ENCODE measurements around the gene OR13C4. TPM values are rescaled to one million over a fixed set of nuclear protein-coding genes. Genes with fewer than 3 reads are reported as not detected.

The OR13C4 gene
- total and polyA plus RNA-seq, 2 of the 4 experiments (the other 2 are of a cell fraction): not detected

- H4K91ac ChIP-seq (ENCODE audit: insufficient read depth, low read depth, low read length): no peak overlapping the region
- no peak overlapping the region for H3K56ac ChIP-seq (ENCODE audit: extremely low read depth, insufficient read depth, low read length)
- H2BK120ac ChIP-seq (ENCODE audit: low read depth, low read length): no peak overlapping the region
- no peaks in the 10 kb centered on the region for H3K79me1 ChIP-seq (ENCODE audit: low read depth in 1 of 2, low read length in 2 of 2)
- H4K5ac ChIP-seq (ENCODE audit: low read depth, low read length): no peak overlapping the region
- H4K20me1 ChIP-seq (ENCODE audit: insufficient read depth, low read length): no peaks in the 10 kb centered on the region
- dilution Hi-C loops (cut with HindIII; ENCODE audit: low sequenced_read_pairs, unreplicated experiment) (no loop called here), intact Hi-C loops (cut with micrococcal nuclease) (no loop called here), in situ Hi-C loops (cut with MboI; ENCODE audit: low sequenced_read_pairs) (no loop called here)
- H2BK5ac ChIP-seq (ENCODE audit: low read depth, low read length, poor library complexity, severe bottlenecking): no peak overlapping the region
- BruUV-seq (replicated peaks): no TSS peak
- H3K9ac ChIP-seq (ENCODE audit: low read depth, low read length): no peak overlapping the region
- no peak overlapping the region for H3K4me3 ChIP-seq (ENCODE audit: insufficient read depth, low read depth, low read length)
- no peak overlapping the region for H3K14ac ChIP-seq (replicated peaks; ENCODE audit: low read depth, low read length)
- no peaks in the 10 kb centered on the region for H3K4me1 ChIP-seq (ENCODE audit: control insufficient read depth, insufficient read depth, low read length)
- H2AFZ ChIP-seq (replicated peaks; ENCODE audit: low read length, poor library complexity): no peak overlapping the region
- CTCF ChIA-PET: no interaction called here
- H3K9me1 ChIP-seq (ENCODE audit: insufficient read depth, low read length): no peaks in the 10 kb centered on the region
- H3K18ac ChIP-seq (ENCODE audit: low read depth, low read length): no peak overlapping the region
- H4K8ac ChIP-seq (ENCODE audit: low read depth in 2 of 2, low read length in 2 of 2): no peak overlapping the region
- POLR2A ChIA-PET (ENCODE audit: unreplicated experiment): no interaction called here
- H3K23ac ChIP-seq (ENCODE audit: low read depth, low read length): no peak overlapping the region
- ATAC-seq (ENCODE audit: low read depth): no peak
- H3K27ac ChIP-seq (ENCODE audit: insufficient read depth, low read length): no peak overlapping the region
- no peaks in the 10 kb centered on the region for H3K27me3 ChIP-seq (ENCODE audit: control insufficient read depth, insufficient read depth, low read length)
- H3K36me3 ChIP-seq (ENCODE audit: control insufficient read depth, insufficient read depth, low read length): no peaks in the 10 kb centered on the region
- H3K4ac ChIP-seq (ENCODE audit: low read depth, low read length): no peak overlapping the region
- H2AK5ac ChIP-seq (ENCODE audit: low read depth, low read length): no peak overlapping the region
- no peak for DNase-seq
- no peak overlapping the region for H2BK20ac ChIP-seq (ENCODE audit: low read depth, low read length)
- no peak overlapping the region for H3K4me2 ChIP-seq (ENCODE audit: low read depth, low read length)
- H2AK9ac ChIP-seq (replicated peaks; ENCODE audit: low read depth, low read length, poor library complexity): no peak overlapping the region
- H3K9me3 ChIP-seq (ENCODE audit: control insufficient read depth, insufficient read depth, low read length): peaks cover 9% of the 10 kb centered on the region
- H2BK15ac ChIP-seq (ENCODE audit: low read depth, low read length): no peak overlapping the region
- TF ChIP-seq, protein P1, sequence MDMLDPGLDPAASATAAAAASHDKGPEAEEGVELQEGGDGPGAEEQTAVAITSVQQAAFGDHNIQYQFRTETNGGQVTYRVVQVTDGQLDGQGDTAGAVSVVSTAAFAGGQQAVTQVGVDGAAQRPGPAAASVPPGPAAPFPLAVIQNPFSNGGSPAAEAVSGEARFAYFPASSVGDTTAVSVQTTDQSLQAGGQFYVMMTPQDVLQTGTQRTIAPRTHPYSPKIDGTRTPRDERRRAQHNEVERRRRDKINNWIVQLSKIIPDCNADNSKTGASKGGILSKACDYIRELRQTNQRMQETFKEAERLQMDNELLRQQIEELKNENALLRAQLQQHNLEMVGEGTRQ (IDR thresholded peaks at IDR 0.05; ENCODE audit: low read depth, low read length): no peak
- TF ChIP-seq CTCF (conservative IDR thresholded peaks at IDR 0.05; ENCODE audit: low read depth, low read length) (no peak), CEBPB (IDR thresholded peaks at IDR 0.05; ENCODE audit: low read depth, low read length) (no peak), MXI1 (IDR thresholded peaks at IDR 0.05; ENCODE audit: borderline replicate concordance, low read depth, low read length) (no peak), POLR2A (IDR thresholded peaks at IDR 0.05; ENCODE audit: low read depth, low read length) (no peak), SMC3 (IDR thresholded peaks at IDR 0.05; ENCODE audit: low read depth, low read length) (no peak), RAD21 (IDR thresholded peaks at IDR 0.05; ENCODE audit: low read length) (no peak), CHD1 (IDR thresholded peaks at IDR 0.05; ENCODE audit: low read depth, low read length) (no peak), FOS (IDR thresholded peaks at IDR 0.05; ENCODE audit: low read depth, low read length) (no peak), BHLHE40 (IDR thresholded peaks at IDR 0.05; ENCODE audit: low read depth, low read length) (no peak), NFE2L2 (IDR thresholded peaks at IDR 0.05; ENCODE audit: low read depth, low read length) (no peak), ELK1 (IDR thresholded peaks at IDR 0.05; ENCODE audit: borderline replicate concordance, low read depth, low read length) (no peak)
Measured at GRCh38 chr9:104503440-104503839, 23.6 kb downstream of the OR13C4 start.

Data from IMR-90 (cell line).